Superior temporal gyrus (tissue), 1 donor: ENCODE measurements around the gene OR6C3.
"Not testable (repeated sequence)": the region's sequence is repeated elsewhere in the genome, so short reads cannot be mapped to it uniquely, and the experiment has no call there.

Experiments used
- DNase-seq: peaks from one replicate; pipeline ENCODE4 v3.0.0-alpha.2; 2016; ENCODE audit errors: extremely low spot score

Gene OR6C3

GRCh38 chr12:55330446-55330845, at the start of gene OR6C3:
Gene OR6C3, plus strand, starts transcription at chr12:55330746. Its CDS starts 955 bp downstream, at chr12:55331701.
- no peak for DNase-seq

DNA sequence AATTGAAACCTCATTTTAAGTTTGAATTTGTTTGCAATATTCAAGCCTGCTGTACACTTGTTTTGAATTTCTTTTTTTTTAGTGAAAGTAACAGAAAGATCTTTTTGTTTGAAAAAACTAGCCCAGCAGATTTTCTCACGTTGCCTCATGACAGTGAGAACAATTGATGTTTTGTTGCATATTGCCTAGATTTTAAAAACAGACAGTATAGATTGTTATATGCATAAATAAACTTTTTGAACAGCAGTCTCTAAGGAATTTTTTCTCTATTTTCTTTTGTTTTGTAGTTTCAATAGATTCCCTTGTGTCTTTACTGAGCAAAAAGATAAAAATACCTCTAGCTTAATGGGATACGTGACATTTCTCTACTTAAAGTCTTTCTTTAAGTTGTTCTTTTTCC, 49.6 kb upstream of the OR6C3 start:
- DNase-seq: peak; percentile 30

- DNase-seq: no peak
These were observed 40.5 kb upstream of the OR6C3 start for GRCh38 chr12:55289999-55290398.

DNA sequence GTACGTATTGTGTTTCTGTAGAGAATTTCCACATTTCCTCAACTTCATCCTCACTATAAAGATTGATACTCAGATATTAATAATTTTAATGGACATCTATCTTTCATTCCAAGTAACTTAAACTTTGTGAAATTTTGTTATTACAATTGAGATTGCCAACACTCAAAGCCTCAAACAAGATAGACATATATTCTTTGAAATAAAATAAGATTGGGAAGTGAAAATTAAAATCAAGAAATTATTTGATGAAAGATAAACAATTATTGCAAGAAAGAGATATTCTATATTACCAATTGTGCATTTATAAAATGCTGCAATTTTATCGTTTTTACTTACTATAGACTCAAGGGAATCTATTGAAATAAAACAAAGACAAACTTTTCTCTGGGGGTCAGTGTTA, 34.1 kb upstream of the OR6C3 start, which contains the start of gene OR6C6:
OR6C6 (minus strand) TSS at position 101 of the 400 bp plus-strand sequence. CDS start 1,337 bp downstream, outside the sequence.
- DNase-seq: no peak

DNA sequence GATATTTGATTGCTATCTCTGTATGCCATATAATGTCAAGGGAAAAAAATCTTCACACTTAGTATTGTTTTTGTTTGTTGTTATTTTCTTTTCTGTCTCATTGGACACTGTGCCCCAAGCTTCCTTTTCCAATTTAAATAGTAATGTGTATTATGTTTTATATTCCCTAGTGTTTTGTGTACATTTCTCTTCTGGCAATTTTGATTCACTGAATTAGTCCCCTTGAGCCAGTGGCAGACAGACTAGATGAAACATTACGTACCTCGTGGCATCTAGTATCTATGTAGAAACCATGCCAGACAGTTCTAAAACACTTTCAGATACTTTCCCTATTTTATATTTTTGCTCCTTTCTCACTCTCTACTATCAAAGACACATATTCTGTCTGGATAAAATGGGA, 16.5 kb upstream of the OR6C3 start, which contains the start of gene OR6C1:
OR6C1 (plus strand) TSS at position 301 of the 400 bp plus-strand sequence. CDS start 6,257 bp downstream, outside the sequence.
- no peak for DNase-seq

GRCh38 chr12:55320201-55320600, 10.3 kb upstream of the OR6C3 start:
- DNase-seq: no peak

- DNase-seq: not testable (repeated sequence)
These were observed 4.7 kb upstream of the OR6C3 start for GRCh38 chr12:55325801-55326200.

DNA sequence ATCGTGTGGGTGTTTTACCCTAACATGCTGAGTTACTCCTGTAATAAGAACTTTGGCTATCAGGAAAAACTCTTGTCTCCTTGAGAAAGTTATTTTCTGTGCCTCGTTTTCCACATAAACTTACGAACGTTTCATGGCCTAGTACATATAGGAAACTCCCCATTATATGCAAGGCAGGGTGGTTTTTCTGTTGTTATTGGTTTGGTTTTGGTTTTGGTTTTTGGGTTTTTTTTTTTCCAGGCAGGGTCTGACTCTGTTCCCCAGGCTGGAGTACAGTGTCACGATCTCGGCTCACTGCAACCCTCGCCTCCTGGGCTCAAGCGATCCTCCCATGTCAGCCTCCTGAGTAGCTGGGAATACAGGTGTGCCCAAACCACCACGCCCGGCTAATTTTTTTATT, 5.5 kb downstream of the OR6C3 start:
- DNase-seq: no peak

GRCh38 chr12:55355338-55355737, 24.8 kb downstream of the OR6C3 start:
- not testable (repeated sequence) for DNase-seq

GRCh38 chr12:55362675-55363074, 32.1 kb downstream of the OR6C3 start, which contains the start of gene OR6C75:
Gene OR6C75, plus strand, starts transcription at chr12:55362975. Its CDS starts 2,136 bp downstream, at chr12:55365111.
- DNase-seq: no peak

GRCh38 chr12:55365086-55365485, 34.5 kb downstream of the OR6C3 start:
- no peak for DNase-seq

DNA sequence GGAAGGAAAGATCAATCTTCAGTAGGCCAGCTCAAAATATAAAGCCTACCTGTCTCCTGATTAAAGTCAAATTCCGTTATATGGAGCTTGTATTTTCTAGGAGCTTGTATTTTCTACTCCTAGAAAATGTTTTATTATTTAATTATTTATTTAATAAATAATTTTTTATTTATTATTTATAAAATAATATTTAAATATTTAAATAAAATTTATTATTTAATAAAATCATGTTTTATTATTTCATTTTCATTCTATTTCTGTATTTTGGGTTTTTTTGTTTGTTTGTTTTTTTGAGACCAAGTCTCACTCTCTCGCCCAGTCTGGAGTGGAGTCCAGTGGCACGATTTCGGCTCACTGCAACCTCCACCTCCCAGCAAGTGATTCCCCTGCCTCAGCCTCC, 42.0 kb downstream of the OR6C3 start:
- DNase-seq: no peak
